Kidney tubule cell (primary cell): Measurements from ENCODE around the gene KRTAP5-1.
"Not testable (repeated sequence)": the region's sequence is repeated elsewhere in the genome, so short reads cannot be mapped to it uniquely, and the experiment has no call there.

ENCODE experiments used
- DNase-seq: peaks from one replicate; pipeline ENCODE4 v3.0.0-alpha.2; 2018; ENCODE audit warnings: low spot score

Gene KRTAP5-1

GRCh38 chr11:1584661-1585370 is at the start of gene KRTAP5-1:
Gene KRTAP5-1, minus strand, starts transcription at chr11:1585283. Its CDS starts 34 bp downstream, at chr11:1585249.
- not testable (repeated sequence) for DNase-seq

GRCh38 chr11:1633864-1634263 is 48.8 kb upstream of the KRTAP5-1 start:
- DNase-seq: no peak

- DNase-seq: no peak
These were observed 47.1 kb upstream of the KRTAP5-1 start for GRCh38 chr11:1632053-1632714.

- DNase-seq: no peak
These were observed 46.0 kb upstream of the KRTAP5-1 start for GRCh38 chr11:1631066-1631568.

GRCh38 chr11:1630271-1630670 is 45.2 kb upstream of the KRTAP5-1 start:
- no peak for DNase-seq

GRCh38 chr11:1629326-1630185 is 44.5 kb upstream of the KRTAP5-1 start, which contains the start of gene KRTAP5-5:
Gene KRTAP5-5, plus strand, starts transcription at chr11:1629775. Its CDS starts 66 bp downstream, at chr11:1629841.
- no peak for DNase-seq

GRCh38 chr11:1628506-1629325 is 43.6 kb upstream of the KRTAP5-1 start:
- DNase-seq: peak; percentile 50

GRCh38 chr11:1625541-1625940 is 40.5 kb upstream of the KRTAP5-1 start:
- DNase-seq: no peak

GRCh38 chr11:1624621-1625020 is 39.5 kb upstream of the KRTAP5-1 start:
- no peak for DNase-seq

- DNase-seq: no peak
These were observed 38.6 kb upstream of the KRTAP5-1 start for GRCh38 chr11:1623716-1624115.

- DNase-seq: no peak
These were observed 37.0 kb upstream of the KRTAP5-1 start, which contains the start of gene KRTAP5-4 for GRCh38 chr11:1622086-1622485. Gene KRTAP5-4, minus strand, starts transcription at chr11:1622138. Its CDS starts 45 bp downstream, at chr11:1622093.

- DNase-seq: peak; percentile 67
These were observed 34.4 kb upstream of the KRTAP5-1 start for GRCh38 chr11:1619449-1619848.

- DNase-seq: no peak
These were observed 33.1 kb upstream of the KRTAP5-1 start for GRCh38 chr11:1618231-1618630.

GRCh38 chr11:1608363-1608762 is 23.3 kb upstream of the KRTAP5-1 start, which contains the start of gene KRTAP5-3:
Gene KRTAP5-3, minus strand, starts transcription at chr11:1608463. Its CDS starts 78 bp downstream, at chr11:1608385.
- no peak for DNase-seq

- not testable (repeated sequence) for DNase-seq
These were observed 22.8 kb upstream of the KRTAP5-1 start for GRCh38 chr11:1607901-1608300.

GRCh38 chr11:1607156-1607845 is 22.2 kb upstream of the KRTAP5-1 start:
- not testable (repeated sequence) for DNase-seq

- not testable (repeated sequence) for DNase-seq
These were observed 20.8 kb upstream of the KRTAP5-1 start for GRCh38 chr11:1605923-1606322.

GRCh38 chr11:1604711-1605110 is 19.6 kb upstream of the KRTAP5-1 start:
- no peak for DNase-seq

- no peak for DNase-seq
These were observed 19.1 kb upstream of the KRTAP5-1 start for GRCh38 chr11:1604181-1604580.

- no peak for DNase-seq
These were observed 18.5 kb upstream of the KRTAP5-1 start for GRCh38 chr11:1603629-1604028.
